Fibroblast of skin of left quadriceps (primary cell): ENCODE results near the gene PHYKPL.

Experiments
- DNase-seq, 2 experiments: peaks; one replicate each; pipeline ENCODE4 v3.0.0-alpha.2; 2013; ENCODE audit warnings: low read depth in 2 of 2

The PHYKPL gene

GRCh38 chr5:178232124-178232919, at the start of gene PHYKPL:
Gene PHYKPL, minus strand, starts transcription at chr5:178232802. Its CDS starts 252 bp downstream, at chr5:178232550.
- peak; percentile 32 to 36 for DNase-seq

GRCh38 chr5:178282391-178282790, 49.8 kb upstream of the PHYKPL start:
- no peak for DNase-seq

- no peak for DNase-seq
Observed at GRCh38 chr5:178281331-178281730, 48.7 kb upstream of the PHYKPL start.

- no peak for DNase-seq
Observed at GRCh38 chr5:178280631-178281030, 48.0 kb upstream of the PHYKPL start.

GRCh38 chr5:178279723-178280438, 47.3 kb upstream of the PHYKPL start:
- peak; percentile 21 to 31 for DNase-seq

- no peak for DNase-seq
Observed at GRCh38 chr5:178279026-178279722, 46.6 kb upstream of the PHYKPL start.

- no peak for DNase-seq
Observed at GRCh38 chr5:178278358-178279023, 45.9 kb upstream of the PHYKPL start.

GRCh38 chr5:178277866-178278265, 45.3 kb upstream of the PHYKPL start:
- no peak for DNase-seq

GRCh38 chr5:178277346-178277745, 44.7 kb upstream of the PHYKPL start:
- DNase-seq, result no peak

- no peak for DNase-seq
Observed at GRCh38 chr5:178274781-178275537, 42.4 kb upstream of the PHYKPL start.

GRCh38 chr5:178273665-178274541, 41.3 kb upstream of the PHYKPL start:
- DNase-seq, result no peak

GRCh38 chr5:178273041-178273440, 40.4 kb upstream of the PHYKPL start:
- no peak for DNase-seq

- no peak for DNase-seq
Observed at GRCh38 chr5:178272591-178272990, 40.0 kb upstream of the PHYKPL start.

GRCh38 chr5:178271726-178272479, 39.3 kb upstream of the PHYKPL start:
- no peak for DNase-seq

GRCh38 chr5:178271231-178271630, 38.6 kb upstream of the PHYKPL start:
- DNase-seq, result no peak

GRCh38 chr5:178269499-178269898, 36.9 kb upstream of the PHYKPL start:
- no peak for DNase-seq

- DNase-seq, result no peak
Observed at GRCh38 chr5:178267876-178268275, 35.3 kb upstream of the PHYKPL start.

GRCh38 chr5:178267245-178267644, 34.6 kb upstream of the PHYKPL start:
- DNase-seq, result no peak

- DNase-seq, result no peak
Observed at GRCh38 chr5:178266581-178266980, 34.0 kb upstream of the PHYKPL start.
